ENCODE data around the gene LSM10.

GRCh38 chr1:36415661-36416326 lies 18.1 kb upstream of the LSM10 start:
- TF ChIP-seq CTCF (conservative IDR thresholded peaks at IDR 0.05 in 1 of 2, IDR thresholded peaks at IDR 0.05 in 1 of 2; ENCODE audit: low read depth in 1 of 2, low read length in 2 of 2) = no peak
- TF ChIP-seq EZH2 (IDR thresholded peaks at IDR 0.05; ENCODE audit: low read length, missing control alignments) = no peak
